M059J (cell line): ENCODE measurements around the gene CSF2. TPM values are rescaled to one million over a fixed set of nuclear protein-coding genes. Genes with fewer than 3 reads are reported as not detected.
"Not testable (repeated sequence)": the region's sequence is repeated elsewhere in the genome, so short reads cannot be mapped to it uniquely, and the experiment has no call there.

Source experiments
- DNase-seq: peaks from one replicate; pipeline ENCODE4 v3.0.0-alpha.2; 2012; ENCODE audit warnings: low read depth
- total RNA-seq: library from RNA; depleted of rRNA; stranded (reverse); fragments of >200 nt; shearing (Covaris generic); gene quantifications from 2 replicates; pipeline ENCODE4 v1.2.3, GENCODE V29; 2014; rRNA removed

The CSF2 gene
- total RNA-seq, 1 experiment from 2014 or later, result 6.3 TPM

GRCh38 chr5:132108495-132108894, 34.9 kb downstream of the CSF2 start:
- DNase-seq, result not testable (repeated sequence)

DNA sequence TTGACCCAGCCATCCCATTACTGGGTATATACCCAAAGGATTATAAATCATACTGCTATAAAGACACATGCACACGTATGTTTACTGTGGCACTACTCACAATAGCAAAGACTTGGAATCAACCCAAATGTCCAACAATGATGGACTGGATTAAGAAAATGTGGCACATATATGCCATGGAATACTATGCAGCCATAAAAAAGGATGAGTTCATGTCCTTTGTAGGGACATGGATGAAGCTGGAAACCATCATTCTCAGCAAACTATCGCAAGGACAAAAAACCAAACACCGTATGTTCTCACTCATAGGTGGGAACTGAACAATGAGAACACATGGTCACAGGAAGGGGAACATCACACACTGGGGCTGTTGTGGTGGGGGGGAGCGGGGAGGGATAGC, 35.4 kb downstream of the CSF2 start:
- not testable (repeated sequence) for DNase-seq

- no peak for DNase-seq
These were observed 36.0 kb downstream of the CSF2 start for GRCh38 chr5:132109494-132110053.

DNA sequence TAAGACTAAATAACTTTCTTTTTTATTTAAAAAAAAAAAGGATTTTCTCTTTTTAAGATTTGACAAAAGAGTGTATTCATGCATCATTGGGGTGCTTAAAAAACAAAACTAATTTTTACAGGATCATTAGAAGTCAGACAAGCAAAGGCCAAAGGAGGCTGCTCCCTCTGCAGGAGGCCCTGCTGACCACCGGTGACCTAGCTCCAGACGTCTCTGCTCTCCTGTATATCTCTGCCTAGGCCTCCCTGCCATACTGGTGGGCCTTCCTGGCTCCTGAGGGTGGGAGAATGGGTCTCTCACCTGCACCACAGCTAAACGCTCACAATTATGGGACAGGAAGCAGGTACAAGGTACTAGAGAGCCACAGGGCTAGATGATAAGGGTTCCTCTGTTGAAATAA, 36.6 kb downstream of the CSF2 start:
- DNase-seq, result no peak

DNA sequence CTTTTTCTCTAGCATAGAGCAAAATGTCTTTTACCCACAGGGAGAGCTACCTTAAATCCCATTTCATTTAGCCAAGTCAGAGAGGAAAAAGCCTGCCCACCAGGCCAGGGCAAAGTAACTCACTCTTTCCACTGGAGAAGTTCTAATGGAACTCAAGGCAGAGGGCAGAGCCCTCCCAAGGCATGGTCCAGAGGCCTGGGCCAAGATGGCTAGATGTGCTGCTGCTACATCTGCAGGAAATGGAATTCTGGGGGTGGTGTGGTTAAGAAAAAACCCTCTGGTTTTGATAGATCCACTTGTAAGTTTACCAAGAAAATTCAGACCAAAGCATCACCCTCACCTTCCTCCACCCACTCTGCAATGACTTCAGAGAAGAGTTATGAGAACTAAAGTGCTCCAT, 37.3 kb downstream of the CSF2 start:
- no peak for DNase-seq

DNA sequence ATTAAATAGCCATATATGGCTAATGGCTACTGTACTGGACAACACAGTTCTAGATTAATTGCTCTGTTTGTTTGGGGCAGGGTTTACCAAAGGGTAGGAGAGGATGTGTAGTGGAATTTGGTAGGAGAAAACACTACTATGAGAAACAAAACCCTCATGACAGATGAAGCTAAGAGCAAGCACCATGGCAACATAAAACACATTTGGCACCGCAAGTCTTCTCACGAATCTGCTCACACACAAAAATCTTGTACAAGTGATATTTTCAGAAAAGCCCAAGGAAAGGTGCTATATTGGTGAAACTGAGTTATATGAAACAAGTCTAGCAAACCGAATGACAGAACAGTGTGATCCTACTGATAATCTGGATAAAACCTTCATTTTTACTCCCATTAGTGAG, 38.5 kb downstream of the CSF2 start:
- DNase-seq, result no peak

GRCh38 chr5:132114150-132115121, 40.8 kb downstream of the CSF2 start:
- DNase-seq, result no peak

DNA sequence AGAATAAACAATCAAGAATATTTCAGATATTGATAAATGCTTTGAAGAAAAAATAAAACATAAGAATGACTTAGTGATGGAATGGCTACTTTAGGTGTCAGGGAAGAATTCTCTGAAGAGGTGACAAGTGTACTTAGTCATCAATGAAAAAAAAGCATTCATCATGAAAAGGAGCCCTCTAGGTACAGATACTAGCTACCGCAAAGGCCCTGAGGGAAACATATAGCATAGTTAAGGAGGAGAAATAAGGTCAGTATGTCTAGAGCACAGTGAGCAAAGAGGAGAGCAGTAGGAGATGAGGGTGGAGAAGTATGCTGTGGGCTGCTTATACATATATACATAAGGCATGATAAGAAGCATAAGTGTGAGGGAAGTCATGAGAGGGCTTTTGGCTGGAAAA, 41.8 kb downstream of the CSF2 start:
- DNase-seq, result no peak

GRCh38 chr5:132116072-132116471, 42.5 kb downstream of the CSF2 start:
- DNase-seq, result no peak

DNA sequence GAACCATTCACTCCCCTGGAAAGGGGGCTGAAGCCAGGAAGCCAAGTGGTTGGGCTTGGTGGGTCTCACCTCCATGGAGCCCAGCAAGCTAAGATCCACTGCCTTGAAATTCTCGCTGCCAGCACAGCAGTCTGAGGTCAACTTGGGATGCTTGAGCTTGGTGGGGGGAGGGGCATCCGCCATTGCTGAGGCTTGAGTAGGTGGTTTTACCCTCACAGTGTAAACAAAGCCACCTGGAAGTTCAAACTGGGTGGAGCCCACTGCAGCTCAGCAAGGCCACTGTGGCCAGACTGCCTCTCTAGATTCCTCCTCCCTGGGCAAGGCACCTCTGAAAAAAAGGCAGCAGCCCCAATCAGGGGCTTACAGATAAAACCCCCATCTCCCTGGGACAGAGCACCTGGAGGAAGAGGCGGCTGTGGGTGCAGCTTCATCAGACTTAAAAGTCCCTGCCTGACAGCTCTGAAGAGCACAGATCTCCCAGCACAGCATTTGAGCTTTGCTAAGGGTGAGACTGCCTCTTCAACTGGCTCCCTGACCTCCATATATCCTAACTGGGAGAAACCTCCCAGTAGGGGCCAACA, 43.4 kb downstream of the CSF2 start:
- not testable (repeated sequence) for DNase-seq

- not testable (repeated sequence) for DNase-seq
These were observed 47.1 kb downstream of the CSF2 start for GRCh38 chr5:132120717-132121116.

DNA sequence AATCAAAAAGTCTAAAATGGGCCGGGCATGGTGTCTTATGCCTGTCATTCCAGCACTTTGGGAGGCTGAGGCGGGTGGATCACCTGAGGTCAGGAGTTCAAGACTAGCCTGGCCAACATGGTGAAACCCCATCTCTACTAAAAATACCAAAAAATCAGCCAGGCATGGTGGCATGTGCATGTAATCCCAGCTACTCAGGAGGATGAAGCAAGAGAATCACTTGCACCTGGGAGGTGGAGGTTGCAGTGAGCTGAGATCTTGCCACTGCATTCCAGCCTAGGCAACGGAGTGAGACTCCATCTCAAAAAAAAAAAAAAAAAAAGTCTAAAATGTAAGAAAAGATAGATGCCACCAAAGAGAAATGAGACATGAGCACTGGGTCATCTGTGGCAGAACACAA, 49.4 kb downstream of the CSF2 start:
- not testable (repeated sequence) for DNase-seq

GRCh38 chr5:132123578-132123977, 50.0 kb downstream of the CSF2 start:
- DNase-seq, result not testable (repeated sequence)

Other genes starting within 250 kb of the CSF2 start
- gene MEIKIN, start 128.1 kb upstream of the CSF2 start, total RNA-seq, result not detected in 2 replicates
- gene ACSL6, start 62.1 kb upstream of the CSF2 start, total RNA-seq, result not detected in 2 replicates
- gene IL3, start 13.1 kb upstream of the CSF2 start, total RNA-seq, result not detected in 2 replicates
- 99.6 and 133 TPM in 2 replicates for gene P4HA2, start 154.1 kb downstream of the CSF2 start, total RNA-seq
- gene PDLIM4, start 183.9 kb downstream of the CSF2 start, total RNA-seq, result 11.7 and 25.0 TPM in 2 replicates
- gene SLC22A4, start 220.6 kb downstream of the CSF2 start, total RNA-seq, result 6.3 and 7.5 TPM in 2 replicates